ENCODE data around the gene NR3C2. TPM values are rescaled to one million over a fixed set of nuclear protein-coding genes. Genes with fewer than 3 reads are reported as not detected.

NR3C2 gene
- total RNA-seq, 1 experiment from 2014 or later, result 0.26 TPM

- Histone ChIP-seq H3K36me3 (ENCODE audit: control insufficient read depth, insufficient read depth, low read length) (no peaks in the 10 kb centered on the region; the same call in 1 of the 2 replicates), H3K4me1 (ENCODE audit: control insufficient read depth, insufficient read depth, low read length) (no peaks in the 10 kb centered on the region; the same call in 1 of the 2 replicates), H3K27me3 (ENCODE audit: control insufficient read depth, insufficient read depth, low read length) (peaks cover 15% of the 10 kb centered on the region), H3K9me3 (ENCODE audit: control insufficient read depth, insufficient read depth, low read depth, low read length) (no peaks in the 10 kb centered on the region), H3K4me3 (ENCODE audit: low read depth in 2 of 2, low read length in 2 of 2) (peak overlapping the region; percentile 33 to 67), H3K27ac (ENCODE audit: low read length) (no peak overlapping the region)
- in situ Hi-C loops (cut with HindIII; ENCODE audit: low pct_unique_long_range_greater_than_20kb, low sequenced_read_pairs) (no loop called here), intact Hi-C loops (cut with micrococcal nuclease; ENCODE audit: unreplicated experiment) (no loop called here)
- TF ChIP-seq POLR2AphosphoS5 (IDR thresholded peaks at IDR 0.05; ENCODE audit: low read depth, low read length), result no peak
- no peak for TF ChIP-seq REST (IDR thresholded peaks at IDR 0.05; ENCODE audit: insufficient read depth in 1 of 2, low read depth in 2 of 2, low read length in 1 of 2)
- no peak for TF ChIP-seq SIN3A (IDR thresholded peaks at IDR 0.05; ENCODE audit: borderline replicate concordance, insufficient read depth, low read depth, low read length)
- no peak for TF ChIP-seq CTCF (IDR thresholded peaks at IDR 0.05)
- no peak for TF ChIP-seq TCF7L2 (IDR thresholded peaks at IDR 0.05; ENCODE audit: low read depth, low read length)
- BruUV-seq (replicated peaks), result no TSS peak
- ATAC-seq (0 out of 2 replicates have a peak, but pooled peaks have one; percentile 9), DNase-seq (ENCODE audit: low read depth, low spot score) (no peak)
- POLR2A ChIA-PET, result no interaction called here
- CTCF ChIA-PET, result no interaction called here
Measured at GRCh38 chr4:148444296-148445070, 2.3 kb upstream of the NR3C2 start.

GRCh38 chr4:148443512-148444295 lies 1.5 kb upstream of the NR3C2 start:
- intact Hi-C loops (cut with micrococcal nuclease; ENCODE audit: unreplicated experiment), result no loop called here
- BruUV-seq (replicated peaks), result no TSS peak
- CTCF ChIA-PET, result no interaction called here
- H3K27ac ChIP-seq (ENCODE audit: low read length), result no peak overlapping the region
- no peaks in the 10 kb centered on the region; the same call in 1 of the 2 replicates for H3K4me1 ChIP-seq (ENCODE audit: control insufficient read depth, insufficient read depth, low read length)
- peak overlapping the region; percentile 33 to 67; a peak in 3 of 4 replicates for H3K4me3 ChIP-seq (ENCODE audit: low read depth in 2 of 2, low read length in 2 of 2)
- in situ Hi-C loops (cut with HindIII; ENCODE audit: low pct_unique_long_range_greater_than_20kb, low sequenced_read_pairs), result no loop called here
- H3K27me3 ChIP-seq (ENCODE audit: control insufficient read depth, insufficient read depth, low read length), result peaks cover 15% of the 10 kb centered on the region
- DNase-seq (ENCODE audit: low read depth, low spot score) (no peak), ATAC-seq (no peak)
- POLR2A ChIA-PET, result interaction anchor here (0.6 kb wide), 1 partner anchor 699 kb away, joined by 3 read pairs; no protein-coding TSS in a partner anchor
- TF ChIP-seq SIN3A (IDR thresholded peaks at IDR 0.05; ENCODE audit: borderline replicate concordance, insufficient read depth, low read depth, low read length), result no peak
- no peak for TF ChIP-seq POLR2AphosphoS5 (IDR thresholded peaks at IDR 0.05; ENCODE audit: low read depth, low read length)
- TF ChIP-seq REST (IDR thresholded peaks at IDR 0.05; ENCODE audit: insufficient read depth in 1 of 2, low read depth in 2 of 2, low read length in 1 of 2), result no peak
- no peak for TF ChIP-seq TCF7L2 (IDR thresholded peaks at IDR 0.05; ENCODE audit: low read depth, low read length)
- no peak for TF ChIP-seq CTCF (IDR thresholded peaks at IDR 0.05)
- H3K9me3 ChIP-seq (ENCODE audit: control insufficient read depth, insufficient read depth, low read depth, low read length), result no peaks in the 10 kb centered on the region
- no peaks in the 10 kb centered on the region; the same call in 1 of the 2 replicates for H3K36me3 ChIP-seq (ENCODE audit: control insufficient read depth, insufficient read depth, low read length)

Measured in Panc1 (cell line).